DMS79 (cell line): ENCODE measurements around the gene FHAD1.
"Not testable (repeated sequence)": the region's sequence is repeated elsewhere in the genome, so short reads cannot be mapped to it uniquely, and the experiment has no call there.

Experiments used
- DNase-seq: peaks from one replicate; lab custom pipeline; 2025; lab: John Stamatoyannopoulos, UW

Gene FHAD1

GRCh38 chr1:15305468-15305770, 58.4 kb downstream of the FHAD1 start:
- DNase-seq, result no peak

GRCh38 chr1:15306352-15306751, 59.3 kb downstream of the FHAD1 start:
- not testable (repeated sequence) for DNase-seq

GRCh38 chr1:15308135-15308534, 61.1 kb downstream of the FHAD1 start:
- DNase-seq, result no peak

GRCh38 chr1:15308621-15309027, 61.6 kb downstream of the FHAD1 start:
- DNase-seq, result no peak

- DNase-seq, result no peak
Observed at GRCh38 chr1:15309687-15310086, 62.7 kb downstream of the FHAD1 start.

- no peak for DNase-seq
Observed at GRCh38 chr1:15310544-15310943, 63.5 kb downstream of the FHAD1 start.

GRCh38 chr1:15311122-15311822, 64.2 kb downstream of the FHAD1 start:
- DNase-seq, result no peak

GRCh38 chr1:15311880-15312279, 64.9 kb downstream of the FHAD1 start:
- DNase-seq, result no peak

GRCh38 chr1:15312626-15313411, 65.8 kb downstream of the FHAD1 start:
- DNase-seq, result no peak

GRCh38 chr1:15314328-15315281, 67.6 kb downstream of the FHAD1 start:
- no peak for DNase-seq

GRCh38 chr1:15315815-15316214, 68.8 kb downstream of the FHAD1 start:
- no peak for DNase-seq

- DNase-seq, result no peak
Observed at GRCh38 chr1:15316510-15316909, 69.5 kb downstream of the FHAD1 start.

GRCh38 chr1:15320267-15320666, 73.2 kb downstream of the FHAD1 start:
- DNase-seq, result no peak

GRCh38 chr1:15321601-15322000, 74.6 kb downstream of the FHAD1 start:
- DNase-seq, result no peak

GRCh38 chr1:15322648-15323350, 75.8 kb downstream of the FHAD1 start:
- DNase-seq, result no peak

GRCh38 chr1:15323351-15323988, 76.4 kb downstream of the FHAD1 start:
- peak; percentile 25 for DNase-seq

GRCh38 chr1:15323989-15324868, 77.2 kb downstream of the FHAD1 start:
- no peak for DNase-seq

GRCh38 chr1:15324869-15325335, 77.9 kb downstream of the FHAD1 start:
- no peak for DNase-seq

- DNase-seq, result no peak
Observed at GRCh38 chr1:15325375-15326085, 78.5 kb downstream of the FHAD1 start.
